ENCODE results near the gene GLTPD2.
"Not testable (repeated sequence)": the region's sequence is repeated elsewhere in the genome, so short reads cannot be mapped to it uniquely, and the experiment has no call there.

DNA sequence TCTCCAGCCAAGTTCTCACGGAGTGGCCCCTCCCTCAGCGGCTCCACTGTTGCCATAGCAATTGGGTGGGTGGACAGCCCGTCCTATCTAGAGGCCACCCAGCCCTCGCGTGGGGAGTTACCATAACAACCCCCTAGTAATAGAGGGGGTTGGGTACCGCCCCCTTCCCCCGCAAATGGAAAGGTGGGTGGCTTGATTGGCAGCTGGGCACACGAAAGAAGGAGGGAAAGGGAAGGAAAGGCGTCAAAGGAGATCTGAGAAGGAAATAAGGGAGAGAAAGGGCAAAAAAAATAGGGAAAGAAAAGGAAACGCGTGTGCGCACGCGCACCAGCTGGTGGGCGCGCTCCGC lies 44.0 kb downstream of the GLTPD2 start:
- TF ChIP-seq EZH2 (IDR thresholded peaks at IDR 0.05; ENCODE audit: insufficient read depth, poor library complexity, severe bottlenecking); EZH2phosphoT487 (IDR thresholded peaks at IDR 0.05; ENCODE audit: insufficient read depth, low read depth): not testable (repeated sequence)

Data from GM23248 (cell line).